Bronchus fibroblast of lung (primary cell): ENCODE data around the gene CAPNS2. TPM values are rescaled to one million over a fixed set of nuclear protein-coding genes. Genes with fewer than 3 reads are reported as not detected.

Experiments
- total RNA-seq: library from RNA; depleted of rRNA; stranded (reverse); fragments of >200 nt; gene quantifications from 2 replicates; pipeline ENCODE4 v1.2.3, GENCODE V29; 2015

CAPNS2 gene
- not detected in 2 replicates for total RNA-seq

GRCh38 chr16:55566432-55567175, at the start of gene CAPNS2:
Gene CAPNS2 (plus strand): TSS chr16:55566684. CDS start chr16:55566757, 73 bp downstream.

Other genes with a start within 250 kb of the CAPNS2 start
- not detected in 2 replicates for gene IRX6, start 242.5 kb upstream of the CAPNS2 start, total RNA-seq
- gene MMP2, start 87.5 kb upstream of the CAPNS2 start, total RNA-seq: 99.7 and 101 TPM in 2 replicates
- gene LPCAT2, start 57.6 kb upstream of the CAPNS2 start, total RNA-seq: 2.2 and 2.4 TPM in 2 replicates
- gene SLC6A2, start 89.3 kb downstream of the CAPNS2 start, total RNA-seq: not detected in 2 replicates